H1 (cell line): ENCODE results near the gene NXPH2. TPM values are rescaled to one million over a fixed set of nuclear protein-coding genes. Genes with fewer than 3 reads are reported as not detected.

Source experiments
- CTCF ChIA-PET: fragments of 300-600 bp; sonication (Branson Sonifier 250); formaldehyde crosslinking; loops from one replicate; lab custom pipeline; 2021; ENCODE audit not compliant: partially characterized antibody; lab: Charles Lee
- POLR2A ChIA-PET: fragments of 300-600 bp; sonication (Branson Sonifier 250); formaldehyde crosslinking; loops from one replicate; lab custom pipeline; 2021; ENCODE audit warnings: inconsistent platforms; ENCODE audit not compliant: partially characterized antibody; lab: Charles Lee
- DNase-seq, 2 experiments: peaks; one replicate each; pipeline versions ENCODE4 v3.0.0 to v3.0.0-alpha.2; 2010 to 2022; ENCODE audit warnings: low spot score in 2 of 2, low read depth in 1 of 2, mixed read lengths in 1 of 2
- FAIRE-seq: peaks from 2 replicates; lab custom pipeline; 2011; peaks lifted over from hg19 to GRCh38; lab: Jason Lieb, UNC
- H2AFZ ChIP-seq: 2 replicates; pipeline ENCODE4 v1.8.1; 2012; ENCODE audit warnings: low read length, inconsistent platforms
- H2AK5ac ChIP-seq: 2 replicates; pipeline ENCODE4 v1.6.1; 2013; ENCODE audit warnings: low read depth, low read length
- H2BK120ac ChIP-seq: replicated peaks from 2 replicates; pipeline ENCODE3; 2013; ENCODE audit warnings: low read depth, low read length, inconsistent platforms
- H2BK12ac ChIP-seq: 2 replicates; pipeline ENCODE4 v1.6.1; 2013; ENCODE audit warnings: low read depth, low read length
- H2BK15ac ChIP-seq: 2 replicates; pipeline ENCODE4 v1.6.1; 2013; ENCODE audit warnings: low read length
- H2BK20ac ChIP-seq: 2 replicates; pipeline ENCODE4 v1.6.1; 2013; ENCODE audit warnings: low read length
- H2BK5ac ChIP-seq: 2 replicates; pipeline ENCODE4 v1.6.1; 2013; ENCODE audit warnings: low read depth, low read length
- H3K14ac ChIP-seq: 2 replicates; pipeline ENCODE4 v1.6.1; 2013; ENCODE audit warnings: inconsistent platforms; ENCODE audit not compliant: insufficient read length
- H3K18ac ChIP-seq: 2 replicates; pipeline ENCODE4 v1.6.1; 2013; ENCODE audit warnings: low read length; ENCODE audit errors: extremely low read depth
- H3K23ac ChIP-seq: 2 replicates; pipeline ENCODE4 v1.6.1; 2013; ENCODE audit warnings: inconsistent platforms; ENCODE audit not compliant: insufficient read length
- H3K23me2 ChIP-seq: 2 replicates; pipeline ENCODE4 v1.6.1; 2013; ENCODE audit warnings: low read depth, low read length
- H3K27ac ChIP-seq: 2 replicates; pipeline ENCODE4 v1.6.1; 2011; ENCODE audit warnings: low read depth, low read length, inconsistent platforms
- H3K27me3 ChIP-seq, 4 experiments: replicated peaks in 1 of 4; 1 replicate in 1 of 4; 2 replicates in 3 of 4; pipeline versions ENCODE4 v1.6.1 to v1.8.1; 2011 to 2013; ENCODE audit warnings: low read length in 3 of 4, mild to moderate bottlenecking in 3 of 4, inconsistent platforms in 2 of 4, mixed read lengths in 2 of 4, moderate library complexity in 1 of 4; ENCODE audit not compliant: control insufficient read depth in 3 of 4, insufficient read depth in 3 of 4; ENCODE audit errors: extremely low read depth in 1 of 4
- H3K36me3 ChIP-seq, 4 experiments: 2 replicates each; pipeline versions ENCODE4 v1.6.1 to v1.8.1; 2011 to 2013; ENCODE audit warnings: mild to moderate bottlenecking in 4 of 4, low read length in 3 of 4, moderate library complexity in 2 of 4, control low read depth in 1 of 4, inconsistent platforms in 1 of 4; ENCODE audit not compliant: insufficient read depth in 4 of 4, control insufficient read depth in 2 of 4
- H3K4ac ChIP-seq: replicated peaks from 2 replicates; pipeline ENCODE3; 2013; ENCODE audit warnings: low read length, low read depth, mixed read lengths, inconsistent platforms; ENCODE audit not compliant: insufficient read length
- H3K4me1 ChIP-seq, 4 experiments: replicated peaks in 1 of 4; 1 replicate in 1 of 4; 2 replicates in 3 of 4; pipeline versions ENCODE4 v1.6.1 to v1.8.1; 2011 to 2013; ENCODE audit warnings: low read length in 3 of 4, inconsistent platforms in 2 of 4, mixed read lengths in 1 of 4; ENCODE audit not compliant: insufficient read depth in 4 of 4, control insufficient read depth in 3 of 4
- H3K4me2 ChIP-seq, 2 experiments: 2 replicates each; pipeline versions ENCODE4 v1.6.1 to v1.8.1; 2011 to 2013; ENCODE audit warnings: low read depth in 2 of 2, low read length in 2 of 2, control low read depth in 1 of 2, inconsistent platforms in 1 of 2, mild to moderate bottlenecking in 1 of 2; ENCODE audit not compliant: insufficient read depth in 1 of 2
- H3K4me3 ChIP-seq, 4 experiments: fragments of 200-600, 300-600 bp in 1 of 4; sonication (generic), shearing (Covaris generic), sonication (Bioruptor Twin) in 1 of 4; 2 replicates each; pipeline versions ENCODE4 v1.5.1 to v1.8.1; 2011 to 2016; ENCODE audit warnings: low read length in 4 of 4, low read depth in 3 of 4, control low read depth in 2 of 4, inconsistent platforms in 2 of 4, mild to moderate bottlenecking in 2 of 4, mixed read lengths in 1 of 4, moderate library complexity in 1 of 4; ENCODE audit not compliant: insufficient read depth in 2 of 4; ENCODE audit errors: extremely low read depth in 1 of 4
- H3K56ac ChIP-seq: replicated peaks from 2 replicates; pipeline ENCODE3; 2013; ENCODE audit warnings: low read depth, mild to moderate bottlenecking, mixed read lengths, low read length, inconsistent platforms; ENCODE audit not compliant: insufficient read length
- H3K79me1 ChIP-seq: 2 replicates; pipeline ENCODE4 v1.6.1; 2013; ENCODE audit warnings: low read depth, low read length, control low read depth
- H3K79me2 ChIP-seq, 2 experiments: 2 replicates each; pipeline versions ENCODE4 v1.6.1 to v1.8.1; 2012 to 2013; ENCODE audit warnings: low read length in 2 of 2, mild to moderate bottlenecking in 2 of 2, inconsistent platforms in 1 of 2; ENCODE audit not compliant: insufficient read depth in 2 of 2, control insufficient read depth in 1 of 2
- H3K9ac ChIP-seq, 4 experiments: replicated peaks in 1 of 4; 1 replicate in 1 of 4; 2 replicates in 3 of 4; pipeline versions ENCODE4 v1.6.1 to v1.8.1; 2011 to 2013; ENCODE audit warnings: low read depth in 3 of 4, low read length in 3 of 4, control low read depth in 2 of 4, mild to moderate bottlenecking in 2 of 4, moderate library complexity in 2 of 4, inconsistent platforms in 1 of 4; ENCODE audit errors: extremely low read depth in 1 of 4
- H3K9me3 ChIP-seq, 2 experiments: 2 replicates each; pipeline versions ENCODE4 v1.6.1 to v1.8.1; 2012 to 2013; ENCODE audit warnings: mild to moderate bottlenecking in 2 of 2, moderate library complexity in 2 of 2, control low read depth in 1 of 2, inconsistent platforms in 1 of 2, low read depth in 1 of 2, low read length in 1 of 2, mixed read lengths in 1 of 2; ENCODE audit not compliant: insufficient read depth in 2 of 2
- H4K20me1 ChIP-seq, 2 experiments: replicated peaks in 1 of 2; 2 replicates each; pipeline versions ENCODE3 to v1.8.1; 2011 to 2013; ENCODE audit warnings: inconsistent platforms in 2 of 2, low read length in 2 of 2, mild to moderate bottlenecking in 1 of 2; ENCODE audit not compliant: insufficient read depth in 2 of 2, control insufficient read depth in 1 of 2
- H4K5ac ChIP-seq: 2 replicates; pipeline ENCODE4 v1.6.1; 2013; ENCODE audit warnings: low read length, low read depth, mixed read lengths, inconsistent platforms; ENCODE audit not compliant: insufficient read length
- H4K8ac ChIP-seq: 2 replicates; pipeline ENCODE4 v1.8.0; 2013; ENCODE audit warnings: mild to moderate bottlenecking, moderate library complexity, low read length, inconsistent platforms; ENCODE audit not compliant: insufficient read depth; ENCODE audit errors: extremely low read depth
- H4K91ac ChIP-seq: replicated peaks from 2 replicates; pipeline ENCODE3; 2013; ENCODE audit warnings: low read length, mixed read lengths, inconsistent platforms; ENCODE audit not compliant: insufficient read length
- ATF2 ChIP-seq: IDR thresholded peaks from 2 replicates; pipeline ENCODE4 v1.6.1; 2012; ENCODE audit warnings: low read length, inconsistent platforms
- ATF3 ChIP-seq: IDR thresholded peaks from 2 replicates; pipeline ENCODE4 v1.6.1; 2011; ENCODE audit warnings: low read depth, mild to moderate bottlenecking, low read length; ENCODE audit not compliant: insufficient read depth
- BACH1 ChIP-seq: IDR thresholded peaks from 2 replicates; pipeline ENCODE4 v1.6.1; 2012; ENCODE audit warnings: low read length, improper control_type of control experiment
- CHD1 ChIP-seq: IDR thresholded peaks from 2 replicates; pipeline ENCODE4 v1.6.1; 2012; ENCODE audit warnings: low read depth, low read length, improper control_type of control experiment
- CTBP2 ChIP-seq: IDR thresholded peaks from 2 replicates; pipeline ENCODE4 v1.7.0; 2011; ENCODE audit warnings: borderline replicate concordance, mild to moderate bottlenecking, moderate library complexity, mixed read lengths, low read length; ENCODE audit not compliant: insufficient read depth, insufficient read length
- EP300 ChIP-seq, 2 experiments: IDR thresholded peaks; 1 replicate in 1 of 2; 2 replicates in 1 of 2; pipeline ENCODE4 v1.6.1; 2011 to 2012; ENCODE audit warnings: low read depth in 2 of 2, low read length in 2 of 2, mild to moderate bottlenecking in 2 of 2, borderline replicate concordance in 1 of 2, inconsistent platforms in 1 of 2, moderate library complexity in 1 of 2
- EZH2 ChIP-seq: fragments of 200-600 bp; sonication (generic); IDR thresholded peaks from 2 replicates; pipeline ENCODE4 v1.7.1; 2012; ENCODE audit warnings: low read depth, mild to moderate bottlenecking, moderate library complexity, low read length, inconsistent platforms; ENCODE audit not compliant: severe bottlenecking
- POLR2A ChIP-seq, 2 experiments: IDR thresholded peaks; 1 replicate in 1 of 2; 2 replicates in 1 of 2; pipeline ENCODE4 v1.6.1; 2011; ENCODE audit warnings: low read depth in 2 of 2, low read length in 2 of 2, mild to moderate bottlenecking in 2 of 2; ENCODE audit errors: control extremely low read depth in 1 of 2
- RXRA ChIP-seq: IDR thresholded peaks from 2 replicates; pipeline ENCODE4 v1.6.1; 2011; ENCODE audit warnings: low read depth, mild to moderate bottlenecking, low read length, moderate library complexity; ENCODE audit not compliant: insufficient read depth
- SIRT6 ChIP-seq: IDR thresholded peaks from one replicate; pipeline ENCODE4 v1.7.1; 2012; ENCODE audit warnings: low read length, inconsistent platforms
- SP4 ChIP-seq: IDR thresholded peaks from 2 replicates; pipeline ENCODE4 v1.6.1; 2012; ENCODE audit warnings: low read length, inconsistent platforms
- TAF1 ChIP-seq: IDR thresholded peaks from 2 replicates; pipeline ENCODE4 v1.6.1; 2011; ENCODE audit warnings: mild to moderate bottlenecking, low read depth, low read length
- TEAD4 ChIP-seq: IDR thresholded peaks from 2 replicates; pipeline ENCODE4 v1.6.1; 2012; ENCODE audit warnings: low read depth, low read length, inconsistent platforms, mixed read lengths
- WGBS, 2 experiments: shearing (Covaris generic) in 1 of 2; methylation state at CpG; one replicate each; pipeline versions ENCODE4 v1.1.6 to v1.1.7; 2013 to 2015; ENCODE audit warnings: low lambda C conversion rate in 2 of 2, mixed read lengths in 2 of 2, inconsistent platforms in 1 of 2, low coverage in 1 of 2, missing lambda C conversion rate in 1 of 2; ENCODE audit not compliant: insufficient replicate concordance in 2 of 2, insufficient coverage in 1 of 2, insufficient read length in 1 of 2; ENCODE audit errors: extremely low coverage in 1 of 2, missing lambda C conversion rate in 1 of 2; 5-methylcytosine and 5-hydroxymethylcytosine counted together
- polyA plus RNA-seq, 7 experiments: library from polyadenylated mRNA; depleted of rRNA in 3 of 7; stranded (reverse) in 5 of 7; unstranded in 2 of 7; fragments of >200 nt in 5 of 7; fragments of 200-250 nt in 2 of 7; gene quantifications; 1 replicate in 5 of 7; 2 replicates in 1 of 7; 4 replicates in 1 of 7; pipeline versions ENCODE4 v1.2.1 to v1.2.3, GENCODE V29; 2011 to 2013; ENCODE audit warnings: missing spikeins in 2 of 7, mixed read lengths in 2 of 7
- total RNA-seq: library from RNA; stranded (reverse); fragmentation: NEBNext Ultra II Directional; extraction: Animal tissue kit (Norgen Biotek cat#: 25700); gene quantifications from 2 replicates; pipeline ENCODE4 v1.2.1, GENCODE V29; 2021

Gene NXPH2
- total and polyA plus RNA-seq, 2 of the 8 experiments (the other 6 are each of a cell fraction or from before 2014, with no cell fraction given) = 1.9 to 6.9 TPM

- FAIRE-seq = no peak
- Histone ChIP-seq H3K36me3 (no peaks in the 10 kb centered on the region), H4K91ac (no peak overlapping the region), H4K5ac (no peak overlapping the region), H3K4me1 (no peaks in the 10 kb centered on the region; a peak in 1 of 7 replicates), H2BK15ac (no peak overlapping the region), H3K23me2 (no peaks in the 10 kb centered on the region), H3K27ac (no peak overlapping the region), H3K9me3 (no peaks in the 10 kb centered on the region), H3K4me2 (no peak overlapping the region), H3K18ac (no peak overlapping the region), H2BK12ac (no peak overlapping the region), H3K14ac (no peak overlapping the region), H3K79me1 (no peaks in the 10 kb centered on the region), H3K56ac (no peak overlapping the region), H3K4ac (no peak overlapping the region), H2BK20ac (no peak overlapping the region), H3K79me2 (no peaks in the 10 kb centered on the region), H2AFZ (no peak overlapping the region), H4K20me1 (no peaks in the 10 kb centered on the region), H3K23ac (no peak overlapping the region), H4K8ac (no peak overlapping the region), H3K27me3 (no peaks in the 10 kb centered on the region), H2BK5ac (no peak overlapping the region), H3K9ac (no peak overlapping the region), H3K4me3 (no peak overlapping the region), H2BK120ac (no peak overlapping the region), H2AK5ac (no peak overlapping the region)
- ChIA-PET CTCF (interaction anchor here (1.0 to 3.2 kb wide), 3 partner anchors 8 to 727 kb away, joined by 3 to 17 read pairs (median 3); no protein-coding TSS in a partner anchor), POLR2A (no interaction called here)
- DNase-seq = no peak
- WGBS, 2 experiments = 90% methylated on average over 2 of the region's 2 CpGs; no CpG with 5 or more reads in 1 of the 2 experiments
- TF ChIP-seq RXRA = no peak
- no peak for TF ChIP-seq CTBP2
- no peak for TF ChIP-seq SIRT6
- no peak for TF ChIP-seq TAF1
- no peak for TF ChIP-seq ATF3
- no peak for TF ChIP-seq POLR2A (IDR thresholded peaks at IDR 0.05; ENCODE audit: control extremely low read depth in 1 of 2, low read depth in 2 of 2, low read length in 2 of 2)
- no peak for TF ChIP-seq CHD1
- TF ChIP-seq TEAD4 = no peak
- TF ChIP-seq ATF2 = no peak
- no peak for TF ChIP-seq EZH2
- TF ChIP-seq SP4 = no peak
- TF ChIP-seq EP300 (IDR thresholded peaks at IDR 0.05; ENCODE audit: borderline replicate concordance in 1 of 2, low read depth in 2 of 2, low read length in 2 of 2) = no peak
- TF ChIP-seq BACH1 = no peak
These were observed 14.5 kb upstream of the NXPH2 start for GRCh38 chr2:138794724-138795123.
